ENCODE results near the gene HIPK2.

DNA sequence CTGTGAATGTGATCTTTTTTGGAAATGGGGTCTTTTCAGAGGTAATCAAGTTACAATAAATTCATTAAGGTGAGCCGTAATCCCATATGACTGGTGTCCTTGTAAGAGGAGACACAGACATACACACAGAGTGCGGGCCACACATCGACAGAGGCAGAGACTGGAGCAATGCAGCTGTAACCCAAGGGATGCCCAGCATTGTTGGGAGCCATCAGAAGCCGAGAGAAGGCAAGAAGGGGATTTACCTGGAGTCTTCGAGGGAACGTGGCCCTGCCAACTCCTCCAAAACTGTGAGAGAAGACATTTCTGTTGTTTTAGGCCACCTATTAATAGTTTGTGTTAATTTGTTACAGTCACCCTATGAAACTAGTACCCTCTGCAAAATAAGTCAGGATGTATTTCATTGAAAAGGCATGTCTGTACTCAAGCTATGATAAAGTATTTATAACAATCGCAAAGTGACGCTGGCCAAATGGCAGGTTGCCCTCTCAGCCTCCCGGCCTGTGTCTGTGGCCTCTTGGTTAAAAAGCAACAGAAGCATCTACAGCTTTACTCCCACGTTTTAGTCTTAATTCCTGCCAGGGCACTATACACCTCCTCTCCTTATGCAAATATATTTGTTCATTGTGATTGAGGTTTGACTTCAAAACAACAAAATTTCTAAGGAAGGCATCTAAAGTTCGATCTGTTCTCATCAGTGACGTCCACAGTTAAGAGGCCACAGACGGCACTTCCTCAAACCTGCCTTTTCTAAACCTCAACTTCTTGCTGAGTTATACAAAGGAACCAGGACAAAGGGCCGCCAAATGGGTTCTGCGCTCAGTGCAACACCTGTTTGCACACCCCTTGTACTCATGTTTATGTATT lies 46.8 kb downstream of the HIPK2 start:
- TF ChIP-seq POLR2AphosphoS5 (IDR thresholded peaks at IDR 0.05; ENCODE audit: insufficient read depth, low read depth, low read length) (no peak), EZH2 (IDR thresholded peaks at IDR 0.05; ENCODE audit: borderline replicate concordance, low read depth, low read length, severe bottlenecking) (no peak), JUN (IDR thresholded peaks at IDR 0.05; ENCODE audit: borderline replicate concordance, insufficient read depth, insufficient read length, low read depth) (no peak)
- TF ChIP-seq, protein P1, sequence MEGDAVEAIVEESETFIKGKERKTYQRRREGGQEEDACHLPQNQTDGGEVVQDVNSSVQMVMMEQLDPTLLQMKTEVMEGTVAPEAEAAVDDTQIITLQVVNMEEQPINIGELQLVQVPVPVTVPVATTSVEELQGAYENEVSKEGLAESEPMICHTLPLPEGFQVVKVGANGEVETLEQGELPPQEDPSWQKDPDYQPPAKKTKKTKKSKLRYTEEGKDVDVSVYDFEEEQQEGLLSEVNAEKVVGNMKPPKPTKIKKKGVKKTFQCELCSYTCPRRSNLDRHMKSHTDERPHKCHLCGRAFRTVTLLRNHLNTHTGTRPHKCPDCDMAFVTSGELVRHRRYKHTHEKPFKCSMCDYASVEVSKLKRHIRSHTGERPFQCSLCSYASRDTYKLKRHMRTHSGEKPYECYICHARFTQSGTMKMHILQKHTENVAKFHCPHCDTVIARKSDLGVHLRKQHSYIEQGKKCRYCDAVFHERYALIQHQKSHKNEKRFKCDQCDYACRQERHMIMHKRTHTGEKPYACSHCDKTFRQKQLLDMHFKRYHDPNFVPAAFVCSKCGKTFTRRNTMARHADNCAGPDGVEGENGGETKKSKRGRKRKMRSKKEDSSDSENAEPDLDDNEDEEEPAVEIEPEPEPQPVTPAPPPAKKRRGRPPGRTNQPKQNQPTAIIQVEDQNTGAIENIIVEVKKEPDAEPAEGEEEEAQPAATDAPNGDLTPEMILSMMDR (IDR thresholded peaks at IDR 0.05; ENCODE audit: extremely low read depth in 1 of 2, insufficient read depth in 1 of 2, low read depth in 1 of 2, low read length in 2 of 2) = no peak
- TF ChIP-seq, protein P2, sequence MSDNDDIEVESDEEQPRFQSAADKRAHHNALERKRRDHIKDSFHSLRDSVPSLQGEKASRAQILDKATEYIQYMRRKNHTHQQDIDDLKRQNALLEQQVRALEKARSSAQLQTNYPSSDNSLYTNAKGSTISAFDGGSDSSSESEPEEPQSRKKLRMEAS (IDR thresholded peaks at IDR 0.05; ENCODE audit: insufficient read depth, insufficient read length) = no peak

Data from endothelial cell of umbilical vein (primary cell).